HepG2 (cell line): ENCODE measurements around the gene EIF4A3. TPM values are rescaled to one million over a fixed set of nuclear protein-coding genes. Genes with fewer than 3 reads are reported as not detected.

ENCODE experiments used
- ATAC-seq: fragments of 200-7000 bp; cut with Tn5 transposase; 3 replicates; pipeline ENCODE4 v1.9.1; 2020; ENCODE audit warnings: mild to moderate bottlenecking, moderate library complexity
- BruUV-seq: library from RNA; stranded (reverse); fragments of 400-500 nt; replicated peaks from 2 replicates; lab custom pipeline; 2021; lab: Mats Ljungman, UMichigan
- CTCF ChIA-PET: fragments of 300-600 bp; formaldehyde crosslinking; extraction: SDS; loops from one replicate; lab custom pipeline; 2021; ENCODE audit warnings: low total read pairs, inconsistent platforms, low intra/inter-chr PET ratio; lab: Yijun Ruan, JAX
- POLR2A ChIA-PET: fragments of 350-600 bp; sonication (Branson Sonifier 250); formaldehyde crosslinking; loops from one replicate; lab custom pipeline; 2020; ENCODE audit warnings: antibody characterized with exemption, inconsistent platforms; lab: Yijun Ruan, JAX
- DNase-seq: peaks from one replicate; pipeline ENCODE4 v3.0.0-alpha.2; 2015; ENCODE audit warnings: low spot score
- FAIRE-seq: peaks from 3 replicates; lab custom pipeline; 2011; peaks lifted over from hg19 to GRCh38; lab: Jason Lieb, UNC
- H2AFZ ChIP-seq: one replicate; pipeline ENCODE4 v1.6.1; 2011; ENCODE audit warnings: low read length, inconsistent platforms
- H3K27ac ChIP-seq: fragments of 300-600 bp; 3 replicates; pipeline ENCODE4 v1.8.0; 2011; ENCODE audit warnings: mixed run types, mild to moderate bottlenecking, mixed read lengths, low read length, inconsistent platforms; ENCODE audit not compliant: insufficient read depth; ENCODE audit errors: extremely low read length
- H3K27me3 ChIP-seq, 2 experiments: fragments of 200-600 bp in 1 of 2; 2 replicates in 1 of 2; 3 replicates in 1 of 2; pipeline versions ENCODE4 v1.6.0 to v1.8.0; 2011; ENCODE audit warnings: low read length in 2 of 2, mild to moderate bottlenecking in 2 of 2, moderate library complexity in 2 of 2, inconsistent platforms in 1 of 2; ENCODE audit not compliant: insufficient read depth in 2 of 2, control insufficient read depth in 1 of 2
- H3K36me3 ChIP-seq, 2 experiments: fragments of 200-600 bp in 1 of 2; replicated peaks in 1 of 2; 2 replicates in 1 of 2; 3 replicates in 1 of 2; pipeline versions ENCODE4 v1.5.1 to v1.8.0; 2011; ENCODE audit warnings: low read length in 2 of 2, inconsistent platforms in 1 of 2; ENCODE audit not compliant: insufficient read depth in 2 of 2, control insufficient read depth in 1 of 2
- H3K4me1 ChIP-seq: 2 replicates; pipeline ENCODE4 v1.5.1; 2012; ENCODE audit warnings: low read length, inconsistent platforms; ENCODE audit not compliant: insufficient read depth
- H3K4me2 ChIP-seq: 2 replicates; pipeline ENCODE4 v1.6.0; 2011; ENCODE audit warnings: low read depth, low read length, inconsistent platforms
- H3K4me3 ChIP-seq, 3 experiments: fragments of 200-600 bp in 1 of 3; sonication (generic), shearing (Covaris generic) in 1 of 3; replicated peaks in 1 of 3; 2 replicates each; pipeline ENCODE4 v1.5.1; 2011 to 2016; ENCODE audit warnings: low read length in 3 of 3, inconsistent platforms in 2 of 3, low read depth in 2 of 3, mild to moderate bottlenecking in 2 of 3, control low read depth in 1 of 3, mixed read lengths in 1 of 3; ENCODE audit not compliant: insufficient read depth in 1 of 3
- H3K79me2 ChIP-seq: one replicate; pipeline ENCODE4 v1.6.1; 2011; ENCODE audit warnings: low read length, inconsistent platforms; ENCODE audit not compliant: insufficient read depth
- H3K9ac ChIP-seq: 2 replicates; pipeline ENCODE4 v1.6.0; 2011; ENCODE audit warnings: mild to moderate bottlenecking, low read depth, low read length, inconsistent platforms; ENCODE audit not compliant: insufficient read depth
- H3K9me3 ChIP-seq: 2 replicates; pipeline ENCODE4 v1.5.1; 2012; ENCODE audit warnings: mild to moderate bottlenecking, low read length
- H4K20me1 ChIP-seq: 2 replicates; pipeline ENCODE4 v1.6.0; 2011; ENCODE audit warnings: inconsistent platforms, mild to moderate bottlenecking, low read length, moderate library complexity; ENCODE audit not compliant: insufficient read depth
- ATF7 ChIP-seq, 2 experiments: fragments of 450-650 bp in 1 of 2; sonication (generic) in 1 of 2; formaldehyde crosslinking in 1 of 2; IDR thresholded peaks; 2 replicates each; pipeline versions ENCODE4 v1.4.0 to v1.6.1; 2016 to 2020; ENCODE audit warnings: antibody characterized with exemption in 1 of 2, mild to moderate bottlenecking in 1 of 2, missing genetic modification reagents in 1 of 2
- KAT2B ChIP-seq: fragments of 150-350 bp; IDR thresholded peaks from 2 replicates; pipeline ENCODE4 v1.6.1; 2014; ENCODE audit warnings: low read depth, low read length, borderline replicate concordance
- MZF1 ChIP-seq: sonication (generic); formaldehyde crosslinking; IDR thresholded peaks from 2 replicates; pipeline ENCODE4 v1.8.1; 2023; ENCODE audit warnings: mild to moderate bottlenecking, missing genetic modification reagents, borderline replicate concordance
- ZFYVE20 ChIP-seq: sonication (generic); formaldehyde crosslinking; IDR thresholded peaks from 2 replicates; pipeline ENCODE4 v1.8.0; 2023; ENCODE audit warnings: low read depth, mild to moderate bottlenecking, moderate library complexity, missing genetic modification reagents, borderline replicate concordance
- ZNF121 ChIP-seq: sonication (generic); formaldehyde crosslinking; IDR thresholded peaks from 2 replicates; pipeline ENCODE4 v1.5.0; 2020; ENCODE audit warnings: mild to moderate bottlenecking, missing genetic modification reagents
- ZNF331 ChIP-seq: sonication (generic); formaldehyde crosslinking; IDR thresholded peaks from 2 replicates; pipeline ENCODE4 v1.4.0; 2020; ENCODE audit warnings: missing genetic modification reagents
- WGBS: methylation state at CpG from one replicate; pipeline ENCODE4 v1.1.6; 2017; ENCODE audit warnings: low lambda C conversion rate; 5-methylcytosine and 5-hydroxymethylcytosine counted together
- in situ Hi-C: cut with HindIII; loops from 2 replicates; pipeline ENCODE4 v1.10.0; 2017; ENCODE audit warnings: low pct_unique_long_range_greater_than_20kb; ENCODE audit not compliant: extremely low pct_ligation_motif_present
- intact Hi-C: fragments of 100-400 bp; cut with micrococcal nuclease; formaldehyde crosslinking; loops from one replicate; pipeline ENCODE4 v1.10.0; 2022; ENCODE audit not compliant: unreplicated experiment
- polyA plus RNA-seq, 8 experiments: library from polyadenylated mRNA; depleted of rRNA in 3 of 8; stranded (reverse) in 7 of 8; unstranded in 1 of 8; fragments of >200 nt; fragmentation: Illumina TruSeq in 4 of 8; extraction: Trizol in 4 of 8; gene quantifications; 2 replicates each; pipeline versions ENCODE4 v1.2.1 to v1.2.3, GENCODE V29; 2011 to 2016; ENCODE audit warnings: low read depth in 4 of 8, missing spikeins in 1 of 8, mixed read lengths in 1 of 8; ENCODE audit not compliant: insufficient read depth in 1 of 8
- total RNA-seq, 5 experiments: library from RNA; depleted of rRNA; stranded (reverse); fragments of >200 nt; fragmentation: Illumina TruSeq; extraction: Trizol; gene quantifications; 2 replicates each; pipeline ENCODE4 v1.2.3, GENCODE V29; 2016; ENCODE audit warnings: low read depth in 1 of 5

EIF4A3 gene
- total and polyA plus RNA-seq, 2 of the 13 experiments (the other 11 are each of a cell fraction or from before 2014, with no cell fraction given) = 145 to 187 TPM

DNA sequence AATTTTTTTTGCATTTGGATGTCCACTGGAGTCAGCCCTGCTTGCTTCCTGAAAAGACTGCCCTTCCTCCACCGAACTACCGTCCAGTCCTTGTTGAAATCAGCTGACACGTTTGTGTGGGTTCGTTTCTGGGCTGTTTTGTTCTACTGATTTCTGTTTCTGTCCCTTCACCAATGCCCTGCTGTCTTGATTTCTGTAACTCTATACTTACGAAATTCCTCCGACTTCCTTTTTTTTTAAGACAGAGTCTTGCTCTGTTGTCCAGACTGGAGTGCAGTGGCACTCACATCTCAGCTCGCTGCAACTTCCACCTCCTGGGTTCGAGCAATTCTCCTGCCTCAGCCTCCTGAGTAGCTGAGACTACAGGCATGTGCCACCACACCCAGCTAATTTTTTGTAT lies 54.0 kb downstream of the EIF4A3 start:
- no peaks in the 10 kb centered on the region for H3K79me2 ChIP-seq
- no peak overlapping the region for H3K4me2 ChIP-seq
- no peak for TF ChIP-seq MZF1
- TF ChIP-seq ZNF121 (CRISPR knock-in tag) = peak; percentile 44; the same call in 1 of the 2 replicates
- no peak for TF ChIP-seq KAT2B
- TF ChIP-seq ZFYVE20 (CRISPR knock-in tag) = no peak
- H2AFZ ChIP-seq = no peak overlapping the region
- FAIRE-seq = no peak
- intact Hi-C loops (no loop called here), in situ Hi-C loops (no loop called here)
- ATAC-seq = no peak
- H3K27ac ChIP-seq = no peak overlapping the region
- no peaks in the 10 kb centered on the region for H4K20me1 ChIP-seq
- WGBS = 40% methylated on average over 8 of the region's 8 CpGs
- H3K9ac ChIP-seq = no peak overlapping the region
- no peak overlapping the region for H3K4me3 ChIP-seq
- no peaks in the 10 kb centered on the region for H3K36me3 ChIP-seq
- ChIA-PET CTCF (no interaction called here), POLR2A (interaction anchor here (2.2 kb wide), 1 partner anchor 9 kb away, joined by 11 read pairs; the partner anchor contains the start of gene GAA)
- H3K9me3 ChIP-seq = no peaks in the 10 kb centered on the region
- BruUV-seq = no TSS peak
- peaks cover 8 to 50% of the 10 kb centered on the region in 2 experiments for H3K27me3 ChIP-seq
- H3K4me1 ChIP-seq = peaks cover 22% of the 10 kb centered on the region
- DNase-seq = no peak

DNA sequence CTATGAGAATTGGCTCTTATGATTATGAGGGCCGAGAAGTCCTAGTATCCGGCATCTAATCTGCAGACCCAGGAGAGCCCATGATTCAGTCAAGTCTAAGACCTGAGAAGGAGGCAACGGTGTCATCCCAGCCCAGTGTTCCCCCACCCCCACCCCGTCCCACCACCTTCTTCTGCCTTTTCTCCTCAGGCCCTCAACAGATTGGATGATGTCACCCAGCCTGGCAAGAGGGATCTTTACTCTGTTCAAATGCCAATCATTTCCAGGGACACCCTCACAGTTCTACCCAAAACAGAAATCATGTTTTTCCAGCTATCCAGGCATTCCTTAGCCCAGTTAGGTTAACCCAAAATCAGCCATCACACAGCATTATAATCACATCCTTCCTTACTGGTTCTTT lies 55.6 kb downstream of the EIF4A3 start:
- WGBS = 58% methylated on average over 4 of the region's 4 CpGs
- Histone ChIP-seq H4K20me1 (no peaks in the 10 kb centered on the region), H3K4me2 (no peak overlapping the region), H3K4me3 (no peak overlapping the region), H3K79me2 (no peaks in the 10 kb centered on the region), H3K4me1 (peaks cover 11% of the 10 kb centered on the region), H3K9me3 (no peaks in the 10 kb centered on the region), H2AFZ (no peak overlapping the region), H3K36me3 (no peaks in the 10 kb centered on the region)
- BruUV-seq = no TSS peak
- no peak for FAIRE-seq
- intact Hi-C loops = no loop called here
- CTCF ChIA-PET = no interaction called here
- TF ChIP-seq ZNF331 (no peak), ATF7 (IDR thresholded peaks at IDR 0.05) (peak; percentile 30), ATF7 (CRISPR knock-in tag; IDR thresholded peaks at IDR 0.05) (no peak)
- TF ChIP-seq, all 625 proteins: peak for 1
- POLR2A ChIA-PET = interaction anchor here (0.6 kb wide), 1 partner anchor 294 kb away, joined by 3 read pairs; the partner anchor contains the start of gene CBX8
- ATAC-seq = no peak
- Histone ChIP-seq H3K9ac (no peak overlapping the region), H3K27me3 (peaks cover 8 to 51% of the 10 kb centered on the region in 2 experiments), H3K27ac (no peak overlapping the region)
- no peak for DNase-seq
- in situ Hi-C loops = no loop called here
